Measurements from ENCODE around the gene TMEM163.

The TMEM163 gene

GRCh38 chr2:134722728-134723127 is 3.9 kb upstream of the TMEM163 start:
- DNase-seq (ENCODE audit: low spot score) = no peak

GRCh38 chr2:134721596-134721995 is 2.8 kb upstream of the TMEM163 start:
- no peak for DNase-seq (ENCODE audit: low spot score)

- no peak for DNase-seq (ENCODE audit: low spot score)
These were observed 580 bp downstream of the TMEM163 start for GRCh38 chr2:134718023-134718816.

DNA sequence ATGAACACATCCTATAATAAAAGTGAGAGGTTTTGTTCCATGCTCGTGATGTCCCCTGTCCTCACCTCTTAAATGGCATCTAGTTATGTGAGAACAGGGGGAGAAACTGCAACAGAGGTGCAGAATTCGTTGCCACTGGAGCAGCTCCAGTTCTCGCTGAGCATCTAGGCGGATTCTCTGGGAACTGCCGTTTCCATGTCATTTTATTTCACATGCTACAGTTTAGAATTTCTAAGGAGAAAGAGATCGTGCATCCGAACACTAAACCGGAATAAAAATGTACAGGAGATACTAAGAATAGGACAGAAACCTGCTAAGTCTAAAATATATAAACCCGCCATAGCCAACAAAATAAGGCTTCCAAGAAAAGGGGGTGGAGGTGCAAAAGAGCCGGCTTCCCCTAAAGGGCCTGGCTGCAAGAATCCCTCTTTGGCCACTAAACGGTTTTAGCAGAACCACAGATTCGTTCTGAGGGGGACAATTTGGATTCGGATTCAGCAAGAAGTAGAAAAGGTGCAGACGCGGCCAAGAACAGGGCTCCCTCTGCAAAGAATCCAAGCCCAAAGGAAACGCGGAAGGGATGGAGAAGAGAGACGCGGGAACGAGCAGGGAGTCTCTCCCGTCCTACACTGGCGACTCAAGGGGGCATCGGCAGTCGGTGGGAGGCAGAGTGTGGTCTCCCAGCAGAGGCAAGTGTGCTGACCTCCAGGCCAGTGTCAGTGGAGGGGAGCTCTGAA is 1.3 kb downstream of the TMEM163 start:
- DNase-seq (ENCODE audit: low spot score) = peak; percentile 67

DNA sequence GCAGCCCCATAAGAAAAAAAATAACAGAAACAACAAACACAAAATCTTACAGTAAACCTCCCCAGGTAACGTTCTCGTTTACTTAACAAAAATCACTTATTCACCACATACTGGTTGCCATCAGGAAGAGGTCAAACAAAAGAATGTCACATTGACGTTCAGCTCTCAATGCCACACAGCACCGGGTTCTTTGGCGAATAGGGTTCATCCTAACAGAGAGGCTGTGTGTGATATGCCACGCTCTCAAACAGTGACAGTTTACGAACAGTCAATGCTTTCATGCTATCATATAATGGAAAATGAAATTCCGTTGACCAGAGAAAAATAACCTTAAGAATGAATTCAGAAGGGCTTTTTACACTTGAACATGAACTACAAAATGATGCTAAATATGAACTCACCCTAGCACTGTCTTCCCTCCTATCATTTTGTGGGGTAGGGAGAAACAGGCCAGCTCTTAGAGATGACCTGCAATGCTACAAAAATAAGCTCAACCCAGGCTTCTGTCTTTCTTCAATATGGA is 2.0 kb downstream of the TMEM163 start:
- peak; percentile 63 for DNase-seq (ENCODE audit: low spot score)

GRCh38 chr2:134715932-134716643 is 2.7 kb downstream of the TMEM163 start:
- DNase-seq (ENCODE audit: low spot score) = peak; percentile 37

- DNase-seq (ENCODE audit: low spot score) = no peak
These were observed 4.6 kb downstream of the TMEM163 start for GRCh38 chr2:134714228-134714627.

DNA sequence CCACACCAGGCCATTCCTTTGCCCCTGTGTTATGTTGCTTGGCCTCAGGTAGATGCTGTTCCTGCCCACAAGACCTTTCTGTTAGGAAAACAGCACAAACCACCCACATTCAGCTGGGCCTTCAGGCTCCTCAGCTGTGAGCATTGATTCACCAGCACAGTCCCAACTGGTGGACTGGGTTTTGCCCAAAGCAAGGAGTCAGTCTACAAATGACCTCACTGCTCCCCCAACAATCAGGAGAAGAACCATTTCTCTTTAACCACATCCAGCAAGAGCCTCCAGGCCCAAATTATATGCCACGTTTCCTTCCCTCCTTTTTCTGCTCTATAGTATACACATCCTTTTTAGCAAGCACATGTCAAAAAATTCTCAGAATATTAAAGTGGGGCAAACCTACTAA is 5.2 kb downstream of the TMEM163 start:
- peak; percentile 36 for DNase-seq (ENCODE audit: low spot score)

GRCh38 chr2:134713176-134713575 is 5.6 kb downstream of the TMEM163 start:
- no peak for DNase-seq (ENCODE audit: low spot score)

- no peak for DNase-seq (ENCODE audit: low spot score)
These were observed 6.1 kb downstream of the TMEM163 start for GRCh38 chr2:134712736-134713135.

- no peak for DNase-seq (ENCODE audit: low spot score)
These were observed 6.5 kb downstream of the TMEM163 start for GRCh38 chr2:134712299-134712698.

GRCh38 chr2:134711692-134712091 is 7.1 kb downstream of the TMEM163 start:
- no peak for DNase-seq (ENCODE audit: low spot score)

DNA sequence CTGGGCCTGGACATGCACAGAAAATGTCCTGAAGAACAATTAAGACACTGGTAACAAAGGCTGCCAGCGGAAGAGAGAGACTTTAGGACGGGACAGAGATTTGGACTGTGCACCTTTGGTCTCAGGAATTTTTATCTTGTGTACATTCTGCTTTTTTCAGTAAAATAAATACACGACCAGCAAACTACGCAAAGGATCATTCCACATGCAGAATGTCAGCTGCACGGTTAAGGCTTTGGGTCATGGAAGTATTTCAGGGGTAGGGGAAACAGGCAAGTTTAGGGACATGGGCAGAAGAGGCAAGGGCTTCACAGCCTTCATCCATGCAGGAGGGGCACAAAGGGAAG is 11.5 kb downstream of the TMEM163 start:
- no peak for DNase-seq (ENCODE audit: low spot score)

DNA sequence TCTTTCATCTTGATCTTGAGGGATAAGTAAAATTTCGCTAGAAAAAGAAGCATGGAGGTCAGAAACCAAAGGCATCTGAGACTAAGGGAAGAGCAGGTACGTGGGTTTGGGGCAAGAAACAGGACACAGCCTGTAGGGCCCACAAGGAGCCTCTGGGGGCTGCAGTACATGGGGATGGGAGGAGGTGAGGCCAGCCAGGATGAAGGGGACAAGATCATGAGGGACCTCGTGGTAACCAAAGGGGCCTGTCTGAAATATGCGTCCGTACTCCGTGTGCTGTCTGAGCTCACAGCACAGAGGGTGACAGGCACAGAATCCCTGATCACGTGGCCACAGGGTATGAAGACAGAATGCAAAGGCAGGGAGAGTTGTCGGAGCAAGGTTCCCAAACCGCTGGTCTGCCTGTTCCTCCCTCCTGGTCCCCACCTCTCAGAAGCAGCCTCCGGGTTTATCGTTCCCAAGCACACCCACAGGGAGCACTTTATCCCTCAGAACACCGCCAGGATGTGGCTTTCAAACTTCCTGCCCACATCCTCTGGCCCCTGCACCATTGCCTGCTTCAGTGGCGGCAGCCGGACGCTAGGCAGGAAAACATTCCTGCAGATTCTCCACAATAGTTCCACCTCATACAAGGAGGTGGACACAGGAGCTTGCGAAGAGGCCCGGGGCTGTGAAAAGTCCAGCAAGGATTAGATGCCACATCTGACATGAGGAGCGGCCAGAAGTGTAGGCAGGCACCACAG is 12.0 kb downstream of the TMEM163 start:
- DNase-seq (ENCODE audit: low spot score) = peak; percentile 76

- DNase-seq (ENCODE audit: low spot score) = peak; percentile 64
These were observed 12.8 kb downstream of the TMEM163 start for GRCh38 chr2:134705861-134706586.

- no peak for DNase-seq (ENCODE audit: low spot score)
These were observed 14.6 kb downstream of the TMEM163 start for GRCh38 chr2:134704173-134704572.

GRCh38 chr2:134703426-134703825 is 15.4 kb downstream of the TMEM163 start:
- DNase-seq (ENCODE audit: low spot score) = no peak

- no peak for DNase-seq (ENCODE audit: low spot score)
These were observed 18.1 kb downstream of the TMEM163 start for GRCh38 chr2:134700730-134701129.

- no peak for DNase-seq (ENCODE audit: low spot score)
These were observed 24.4 kb downstream of the TMEM163 start for GRCh38 chr2:134694411-134694810.

DNA sequence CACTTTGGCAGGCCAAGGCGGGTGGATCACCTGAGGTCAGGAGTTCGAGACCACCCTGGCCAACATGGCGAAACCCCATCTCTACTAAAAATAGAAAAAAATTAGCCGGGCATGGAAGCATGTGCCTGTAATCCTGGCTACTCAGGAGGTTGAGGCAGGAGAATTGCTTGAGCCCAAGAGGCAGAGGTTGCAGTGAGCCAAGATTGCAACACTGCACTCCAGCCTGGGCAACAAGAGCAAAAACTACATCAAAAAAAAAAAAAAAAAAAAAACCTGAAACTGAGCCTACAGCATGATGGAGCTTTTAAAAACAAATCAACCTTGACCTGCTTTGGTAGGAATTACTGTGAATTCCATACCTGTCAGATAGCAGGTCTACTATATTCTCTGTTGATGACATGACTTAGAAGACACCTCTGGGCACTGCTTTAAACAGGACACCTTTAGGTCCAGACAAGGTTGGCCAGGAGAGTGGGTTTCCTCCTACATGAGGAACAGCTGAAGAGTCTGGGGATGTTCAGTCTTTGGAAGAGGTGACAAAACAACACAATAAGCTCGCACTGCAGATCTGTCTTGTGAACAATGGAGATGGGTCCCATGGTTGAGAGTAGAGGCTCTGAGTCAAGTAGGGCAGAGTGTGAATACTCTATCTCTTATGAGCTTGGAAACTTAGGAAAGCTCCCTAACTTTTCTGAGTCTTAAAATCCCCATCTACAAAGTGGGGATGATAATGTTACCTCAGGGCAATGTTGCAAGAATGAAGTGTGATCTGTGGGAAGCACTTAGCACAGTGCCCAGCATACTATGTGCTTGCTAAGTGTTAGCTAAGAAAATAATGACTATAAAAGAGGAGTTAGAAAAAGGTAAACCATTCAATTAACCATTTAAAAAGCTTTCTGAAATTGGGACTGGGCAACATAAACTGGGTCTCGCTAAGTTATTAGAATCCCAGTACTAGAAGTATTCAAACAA is 25.2 kb downstream of the TMEM163 start:
- DNase-seq (ENCODE audit: low spot score) = no peak

All from cerebellar cortex (tissue), 1 donor.